Stimulated activated naive B cell treated with anti-CD40 and anti-IgM and Interleukin-4, amounts not matched to agents 10 μg/mL and 1 μg/mL and 100 μg/mL, for 72 hours (primary cell): ENCODE data around the gene ACSL5.

Experiments
- ATAC-seq, 2 donors: fragments of 150-1000 bp; cut with Tn5 transposase; replicated peaks; 2 replicates each; pipeline ENCODE4 v1.10.0; 2021; ENCODE audit warnings: moderate library complexity in 1 of 2
- DNase-seq: peaks from one replicate; pipeline ENCODE4 v3.0.0; 2021
- H3K27ac Mint-ChIP-seq: one replicate; pipeline ENCODE4 v1.8.0; 2022; ENCODE audit warnings: mild to moderate bottlenecking, mixed read lengths
- H3K27me3 Mint-ChIP-seq, 2 donors: one replicate each; pipeline ENCODE4 v1.8.0; 2022; ENCODE audit warnings: mixed read lengths in 2 of 2
- H3K36me3 Mint-ChIP-seq, 2 donors: one replicate each; pipeline ENCODE4 v1.8.0; 2022; ENCODE audit warnings: mixed read lengths in 2 of 2, mild to moderate bottlenecking in 1 of 2
- H3K4me1 Mint-ChIP-seq, 2 donors: one replicate each; pipeline ENCODE4 v1.8.0; 2022; ENCODE audit warnings: mixed read lengths in 2 of 2, mild to moderate bottlenecking in 1 of 2
- H3K4me3 Mint-ChIP-seq, 2 donors: one replicate each; pipeline ENCODE4 v1.8.0; 2022; ENCODE audit warnings: mild to moderate bottlenecking in 2 of 2, mixed read lengths in 2 of 2, moderate library complexity in 1 of 2
- H3K9me3 Mint-ChIP-seq, 2 donors: one replicate each; pipeline ENCODE4 v1.8.0; 2022; ENCODE audit warnings: mixed read lengths in 2 of 2, mild to moderate bottlenecking in 1 of 2

The ACSL5 gene

DNA sequence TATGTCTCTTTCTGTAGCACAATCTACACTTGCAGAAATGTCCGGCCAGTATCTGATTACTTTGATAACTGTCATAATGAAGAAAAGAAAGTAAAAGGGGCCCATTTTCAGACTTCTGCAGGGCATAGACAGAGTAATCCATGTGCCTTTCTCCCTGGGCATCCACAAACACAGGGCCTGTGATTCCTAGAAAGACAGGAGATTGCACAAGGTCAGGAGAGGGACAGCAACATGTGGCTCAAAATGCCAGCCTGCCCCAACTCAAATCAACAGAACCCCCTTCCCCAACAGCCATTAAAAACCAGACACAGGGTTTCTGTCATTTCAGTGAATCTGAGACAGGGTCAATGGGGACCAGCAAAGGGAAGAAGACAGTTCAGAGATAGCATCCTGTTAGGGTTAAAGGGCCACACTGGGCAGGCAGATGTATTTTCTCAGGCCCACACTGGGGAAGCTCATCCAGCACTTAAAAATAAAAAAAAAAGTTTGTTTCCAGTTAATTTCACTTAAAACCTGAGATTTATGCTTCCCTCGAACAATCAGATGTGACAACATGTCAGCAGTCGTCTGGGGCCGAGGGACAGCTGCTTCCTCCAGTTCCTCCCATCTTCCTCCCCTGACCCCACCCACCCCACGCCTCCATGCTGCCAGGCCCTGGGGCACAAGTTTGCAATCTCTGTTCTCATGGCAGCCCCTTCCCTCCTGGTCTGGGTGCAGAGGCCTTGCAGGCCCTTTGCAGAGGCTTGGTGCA is 30.7 kb upstream of the ACSL5 start:
- DNase-seq, result no peak
- H3K4me1 Mint-ChIP-seq, result peaks cover 0 to 2% of the 10 kb centered on the region in 2 donors
- peaks cover 0 to 1% of the 10 kb centered on the region in 2 donors for H3K9me3 Mint-ChIP-seq
- H3K27ac Mint-ChIP-seq, result no peak overlapping the region
- H3K27me3 Mint-ChIP-seq, result peaks cover 0 to 4% of the 10 kb centered on the region in 2 donors
- no peak overlapping the region for H3K4me3 Mint-ChIP-seq
- no peak for ATAC-seq
- no peaks in the 10 kb centered on the region for H3K36me3 Mint-ChIP-seq

GRCh38 chr10:112344261-112344660 is 29.7 kb upstream of the ACSL5 start:
- Mint-ChIP-seq H3K27me3 (peaks cover 0 to 4% of the 10 kb centered on the region in 2 donors), H3K36me3 (no peaks in the 10 kb centered on the region), H3K4me1 (peaks cover 0 to 2% of the 10 kb centered on the region in 2 donors), H3K27ac (no peak overlapping the region), H3K9me3 (peaks cover 0 to 1% of the 10 kb centered on the region in 2 donors), H3K4me3 (no peak overlapping the region)
- ATAC-seq, result no peak
- no peak for DNase-seq

DNA sequence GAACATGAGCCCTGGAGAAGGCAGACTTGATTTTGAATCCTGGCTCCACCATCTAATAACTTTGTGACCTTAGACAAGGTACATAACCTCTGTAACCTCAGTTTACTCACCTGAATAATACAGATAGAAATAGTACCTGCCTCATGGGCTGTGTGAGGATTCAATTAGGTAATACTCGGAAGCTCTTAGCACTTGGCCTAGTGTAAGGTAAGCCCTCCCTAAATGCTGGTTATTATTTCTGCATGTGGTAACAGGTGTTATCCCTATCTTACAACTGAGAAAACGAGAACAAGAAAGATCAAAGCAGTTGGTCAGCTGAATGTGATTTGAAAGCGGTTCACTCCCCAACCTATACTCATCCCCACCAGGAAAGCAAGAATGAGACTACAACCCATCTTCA is 28.7 kb upstream of the ACSL5 start:
- Mint-ChIP-seq H3K4me3 (no peak overlapping the region), H3K36me3 (no peaks in the 10 kb centered on the region), H3K9me3 (peaks cover 0 to 1% of the 10 kb centered on the region in 2 donors), H3K27me3 (peaks cover 0 to 4% of the 10 kb centered on the region in 2 donors), H3K27ac (no peak overlapping the region), H3K4me1 (peaks cover 0 to 2% of the 10 kb centered on the region in 2 donors)
- no peak for DNase-seq
- ATAC-seq, result no peak

GRCh38 chr10:112345743-112346142 is 28.2 kb upstream of the ACSL5 start:
- DNase-seq (no peak), ATAC-seq (no peak)
- peaks cover 0 to 1% of the 10 kb centered on the region in 2 donors for H3K9me3 Mint-ChIP-seq
- no peaks in the 10 kb centered on the region for H3K36me3 Mint-ChIP-seq
- no peak overlapping the region for H3K4me3 Mint-ChIP-seq
- peaks cover 0 to 4% of the 10 kb centered on the region in 2 donors for H3K27me3 Mint-ChIP-seq
- no peak overlapping the region for H3K27ac Mint-ChIP-seq
- H3K4me1 Mint-ChIP-seq, result peaks cover 0 to 2% of the 10 kb centered on the region in 2 donors

- peaks cover 0 to 1% of the 10 kb centered on the region in 2 donors for H3K9me3 Mint-ChIP-seq
- peaks cover 0 to 2% of the 10 kb centered on the region in 2 donors for H3K4me1 Mint-ChIP-seq
- ATAC-seq (no peak), DNase-seq (no peak)
- H3K36me3 Mint-ChIP-seq, result no peaks in the 10 kb centered on the region
- H3K4me3 Mint-ChIP-seq, result no peak overlapping the region
- peaks cover 0 to 4% of the 10 kb centered on the region in 2 donors for H3K27me3 Mint-ChIP-seq
- no peak overlapping the region for H3K27ac Mint-ChIP-seq
These were observed 27.1 kb upstream of the ACSL5 start for GRCh38 chr10:112346774-112347173.

- Mint-ChIP-seq H3K4me1 (peaks cover 2 to 3% of the 10 kb centered on the region in 2 donors), H3K4me3 (no peak overlapping the region), H3K27me3 (peaks cover 0 to 4% of the 10 kb centered on the region in 2 donors), H3K36me3 (no peaks in the 10 kb centered on the region), H3K27ac (no peak overlapping the region), H3K9me3 (peaks cover 0 to 1% of the 10 kb centered on the region in 2 donors)
- no peak for DNase-seq
- no peak for ATAC-seq
These were observed 25.9 kb upstream of the ACSL5 start for GRCh38 chr10:112347709-112348671.

DNA sequence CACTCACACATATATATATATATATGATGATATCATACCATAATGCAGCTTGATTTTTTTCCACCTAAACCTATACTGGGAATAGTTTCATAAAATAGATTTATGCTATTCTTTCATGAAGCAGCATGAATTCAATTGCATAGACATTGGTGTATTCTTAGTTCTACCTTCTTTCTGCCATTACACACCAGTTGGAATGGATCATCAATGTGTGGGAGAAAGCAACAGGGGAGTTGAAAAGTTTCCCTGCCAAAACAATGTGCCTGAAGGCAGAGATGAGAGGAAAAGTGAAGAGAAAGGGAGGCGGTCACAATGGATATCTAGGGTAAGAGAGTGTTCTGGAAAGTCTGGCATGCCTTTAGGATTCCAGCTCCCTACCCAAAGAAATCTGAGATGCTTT is 25.2 kb upstream of the ACSL5 start:
- H3K36me3 Mint-ChIP-seq, result no peaks in the 10 kb centered on the region
- DNase-seq (no peak), ATAC-seq (no peak)
- H3K27me3 Mint-ChIP-seq, result peaks cover 0 to 4% of the 10 kb centered on the region in 2 donors
- peaks cover 2 to 5% of the 10 kb centered on the region in 2 donors for H3K4me1 Mint-ChIP-seq
- no peak overlapping the region for H3K27ac Mint-ChIP-seq
- H3K9me3 Mint-ChIP-seq, result peaks cover 0 to 1% of the 10 kb centered on the region in 2 donors
- no peak overlapping the region for H3K4me3 Mint-ChIP-seq

DNA sequence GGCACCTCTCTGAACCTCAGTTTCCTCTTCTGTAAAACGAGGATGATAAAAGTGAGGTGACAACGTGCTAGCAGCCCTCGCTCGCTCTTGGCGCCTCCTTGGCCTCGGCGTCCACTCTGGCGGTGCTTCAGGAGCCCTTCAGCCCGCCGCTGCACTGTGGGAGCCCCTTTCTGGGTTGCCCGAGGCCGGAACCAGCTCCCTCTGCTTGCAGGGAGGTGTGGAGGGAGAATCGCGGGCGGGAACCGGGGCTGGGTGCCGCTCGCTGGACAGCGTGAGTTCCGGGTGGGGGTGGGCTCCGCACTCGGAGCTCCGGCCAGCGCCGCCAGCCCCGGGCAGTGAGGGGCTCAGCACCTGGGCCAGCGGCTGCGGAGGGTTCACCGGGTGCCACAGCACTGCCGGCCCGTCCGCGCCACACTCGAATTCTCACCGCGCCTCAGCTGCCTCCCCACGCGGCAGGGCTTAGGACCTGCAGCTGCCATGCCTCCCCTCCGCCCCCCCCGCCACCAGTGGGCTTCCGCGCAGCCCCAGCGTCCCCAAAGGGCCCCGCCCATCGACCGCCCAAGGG is 24.3 kb upstream of the ACSL5 start:
- H3K9me3 Mint-ChIP-seq, result peaks cover 0 to 1% of the 10 kb centered on the region in 2 donors
- peaks cover 0 to 4% of the 10 kb centered on the region in 2 donors for H3K27me3 Mint-ChIP-seq
- ATAC-seq (no peak), DNase-seq (no peak)
- no peak overlapping the region for H3K27ac Mint-ChIP-seq
- no peak overlapping the region for H3K4me3 Mint-ChIP-seq
- H3K36me3 Mint-ChIP-seq, result no peaks in the 10 kb centered on the region
- H3K4me1 Mint-ChIP-seq, result peaks cover 2 to 5% of the 10 kb centered on the region in 2 donors

- Mint-ChIP-seq H3K27ac (no peak overlapping the region), H3K27me3 (peaks cover 0 to 4% of the 10 kb centered on the region in 2 donors), H3K4me3 (no peak overlapping the region), H3K36me3 (no peaks in the 10 kb centered on the region), H3K9me3 (peaks cover 0 to 1% of the 10 kb centered on the region in 2 donors), H3K4me1 (peaks cover 2 to 5% of the 10 kb centered on the region in 2 donors)
- no peak for DNase-seq
- ATAC-seq, result no peak
These were observed 22.8 kb upstream of the ACSL5 start for GRCh38 chr10:112351146-112351545.

- Mint-ChIP-seq H3K4me1 (peaks cover 2 to 5% of the 10 kb centered on the region in 2 donors), H3K36me3 (no peaks in the 10 kb centered on the region), H3K9me3 (peaks cover 0 to 1% of the 10 kb centered on the region in 2 donors), H3K27me3 (peaks cover 0 to 3% of the 10 kb centered on the region in 2 donors), H3K4me3 (no peak overlapping the region), H3K27ac (no peak overlapping the region)
- no peak for ATAC-seq
- no peak for DNase-seq
These were observed 21.9 kb upstream of the ACSL5 start for GRCh38 chr10:112352044-112352443.

DNA sequence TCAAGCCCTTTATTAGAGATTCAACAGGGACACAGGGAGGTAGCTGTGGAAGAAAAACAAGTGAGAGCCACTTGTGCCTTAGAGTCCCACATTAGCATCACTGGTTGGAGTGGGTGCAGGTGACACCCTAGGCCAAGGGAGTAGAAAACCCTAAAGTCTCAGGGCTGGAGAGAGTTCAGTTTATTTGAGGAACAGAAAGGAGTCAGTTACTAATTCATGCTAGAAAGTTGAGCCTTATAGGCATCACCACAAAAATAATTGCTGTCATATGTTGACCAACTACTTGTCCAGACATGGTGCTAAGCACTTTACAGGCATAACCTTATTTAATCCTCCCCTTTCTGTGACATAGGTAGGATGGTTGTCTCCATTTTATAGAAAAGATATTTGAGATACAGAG is 20.9 kb upstream of the ACSL5 start:
- H3K4me1 Mint-ChIP-seq, result peaks cover 0 to 5% of the 10 kb centered on the region in 2 donors
- no peaks in the 10 kb centered on the region for H3K36me3 Mint-ChIP-seq
- peak overlapping the region; percentile 66 for H3K27ac Mint-ChIP-seq
- no peaks in the 10 kb centered on the region for H3K9me3 Mint-ChIP-seq
- DNase-seq (no peak), ATAC-seq (peak; percentile 50 to 75)
- H3K27me3 Mint-ChIP-seq, result no peaks in the 10 kb centered on the region
- no peak overlapping the region for H3K4me3 Mint-ChIP-seq

GRCh38 chr10:112356686-112357085 is 17.2 kb upstream of the ACSL5 start:
- Mint-ChIP-seq H3K27me3 (peaks cover 6% of the 10 kb centered on the region in 2 donors), H3K36me3 (no peaks in the 10 kb centered on the region), H3K4me1 (peaks cover 0 to 5% of the 10 kb centered on the region in 2 donors), H3K27ac (no peak overlapping the region), H3K4me3 (no peak overlapping the region), H3K9me3 (no peaks in the 10 kb centered on the region)
- ATAC-seq (no peak), DNase-seq (no peak)

GRCh38 chr10:112359606-112360307 is 14.2 kb upstream of the ACSL5 start:
- H3K36me3 Mint-ChIP-seq, result no peaks in the 10 kb centered on the region
- DNase-seq (no peak), ATAC-seq (no peak)
- H3K4me1 Mint-ChIP-seq, result no peaks in the 10 kb centered on the region
- H3K4me3 Mint-ChIP-seq, result no peak overlapping the region
- H3K27me3 Mint-ChIP-seq, result peaks cover 6 to 10% of the 10 kb centered on the region in 2 donors
- H3K27ac Mint-ChIP-seq, result no peak overlapping the region
- no peaks in the 10 kb centered on the region for H3K9me3 Mint-ChIP-seq
